ENCODE measurements around the gene HSD17B3.
A peak's percentile ranks its signal among the peaks of the same experiment; 100 is the strongest.

HSD17B3 gene

GRCh38 chr9:96255698-96256097, 46.3 kb downstream of the HSD17B3 start:
- Histone ChIP-seq H3K27me3 (ENCODE audit: low read depth, low read length) (peaks cover 7% of the 10 kb centered on the region), H3K9ac (ENCODE audit: low read length) (no peak overlapping the region), H3K4me3 (ENCODE audit: low read length) (no peak overlapping the region), H2AFZ (ENCODE audit: low read depth, low read length) (no peak overlapping the region), H3K27ac (ENCODE audit: low read length) (no peak overlapping the region), H3K4me1 (ENCODE audit: low read length) (peaks cover 9% of the 10 kb centered on the region), H4K20me1 (ENCODE audit: insufficient read depth, low read length) (no peaks in the 10 kb centered on the region), H3K79me2 (ENCODE audit: low read length) (no peaks in the 10 kb centered on the region), H3K9me3 (ENCODE audit: insufficient read depth, low read length) (no peaks in the 10 kb centered on the region), H3K4me2 (ENCODE audit: low read length) (no peak overlapping the region), H3K36me3 (replicated peaks; ENCODE audit: low read depth, low read length) (no peaks in the 10 kb centered on the region)
- TF ChIP-seq EZH2phosphoT487 (IDR thresholded peaks at IDR 0.05; ENCODE audit: low read depth) (no peak), CTCF (IDR thresholded peaks at IDR 0.05; ENCODE audit: low read depth, low read length) (no peak)

- Histone ChIP-seq H3K4me2 (ENCODE audit: low read length) (peak overlapping the region; percentile 51), H3K9me3 (ENCODE audit: insufficient read depth, low read length) (no peaks in the 10 kb centered on the region), H2AFZ (ENCODE audit: low read depth, low read length) (peak overlapping the region; percentile 25; the same call in 1 of the 2 replicates), H3K27ac (ENCODE audit: low read length) (no peak overlapping the region), H3K27me3 (ENCODE audit: low read depth, low read length) (peaks cover 12% of the 10 kb centered on the region), H3K4me1 (ENCODE audit: low read length) (peaks cover 9% of the 10 kb centered on the region), H3K36me3 (replicated peaks; ENCODE audit: low read depth, low read length) (no peaks in the 10 kb centered on the region), H4K20me1 (ENCODE audit: insufficient read depth, low read length) (no peaks in the 10 kb centered on the region), H3K9ac (ENCODE audit: low read length) (no peak overlapping the region), H3K4me3 (ENCODE audit: low read length) (0 out of 2 replicates have a peak overlapping the region, but pooled peaks have one; percentile 13), H3K79me2 (ENCODE audit: low read length) (no peaks in the 10 kb centered on the region)
- TF ChIP-seq CTCF (IDR thresholded peaks at IDR 0.05; ENCODE audit: low read depth, low read length) (no peak), EZH2phosphoT487 (IDR thresholded peaks at IDR 0.05; ENCODE audit: low read depth) (no peak)
These were observed 48.8 kb downstream of the HSD17B3 start for GRCh38 chr9:96253059-96253696.

- H3K79me2 ChIP-seq (ENCODE audit: low read length): no peaks in the 10 kb centered on the region
- H3K27ac ChIP-seq (ENCODE audit: low read length): no peak overlapping the region
- peaks cover 12% of the 10 kb centered on the region for H3K27me3 ChIP-seq (ENCODE audit: low read depth, low read length)
- no peak overlapping the region for H3K9ac ChIP-seq (ENCODE audit: low read length)
- no peak overlapping the region for H2AFZ ChIP-seq (ENCODE audit: low read depth, low read length)
- H3K36me3 ChIP-seq (replicated peaks; ENCODE audit: low read depth, low read length): no peaks in the 10 kb centered on the region
- H3K4me3 ChIP-seq (ENCODE audit: low read length): no peak overlapping the region
- H3K4me2 ChIP-seq (ENCODE audit: low read length): no peak overlapping the region
- no peaks in the 10 kb centered on the region for H4K20me1 ChIP-seq (ENCODE audit: insufficient read depth, low read length)
- no peaks in the 10 kb centered on the region for H3K9me3 ChIP-seq (ENCODE audit: insufficient read depth, low read length)
- TF ChIP-seq EZH2phosphoT487 (IDR thresholded peaks at IDR 0.05; ENCODE audit: low read depth) (no peak), CTCF (IDR thresholded peaks at IDR 0.05; ENCODE audit: low read depth, low read length) (no peak)
- H3K4me1 ChIP-seq (ENCODE audit: low read length): peaks cover 9% of the 10 kb centered on the region
These were observed 50.5 kb downstream of the HSD17B3 start for GRCh38 chr9:96251451-96251850.

GRCh38 chr9:96249746-96250145, 52.2 kb downstream of the HSD17B3 start:
- peaks cover 12% of the 10 kb centered on the region for H3K27me3 ChIP-seq (ENCODE audit: low read depth, low read length)

More at GRCh38 chr9:96249746-96250145, 52.2 kb downstream of the HSD17B3 start:
- H3K79me2 ChIP-seq (ENCODE audit: low read length): no peaks in the 10 kb centered on the region
- H3K9ac ChIP-seq (ENCODE audit: low read length): no peak overlapping the region
- H3K27ac ChIP-seq (ENCODE audit: low read length): no peak overlapping the region
- H3K4me1 ChIP-seq (ENCODE audit: low read length): peaks cover 9% of the 10 kb centered on the region
- no peak overlapping the region for H3K4me3 ChIP-seq (ENCODE audit: low read length)
- no peaks in the 10 kb centered on the region for H3K9me3 ChIP-seq (ENCODE audit: insufficient read depth, low read length)
- TF ChIP-seq EZH2phosphoT487 (IDR thresholded peaks at IDR 0.05; ENCODE audit: low read depth) (no peak), CTCF (IDR thresholded peaks at IDR 0.05; ENCODE audit: low read depth, low read length) (no peak)
- no peaks in the 10 kb centered on the region for H3K36me3 ChIP-seq (replicated peaks; ENCODE audit: low read depth, low read length)
- no peak overlapping the region for H2AFZ ChIP-seq (ENCODE audit: low read depth, low read length)
- H3K4me2 ChIP-seq (ENCODE audit: low read length): no peak overlapping the region
- no peaks in the 10 kb centered on the region for H4K20me1 ChIP-seq (ENCODE audit: insufficient read depth, low read length)

Data from OCI-LY3 (cell line).